ENCODE measurements around the gene ENGASE. TPM values are rescaled to one million over a fixed set of nuclear protein-coding genes. Genes with fewer than 3 reads are reported as not detected.

The ENGASE gene
- total and polyA plus RNA-seq, 2 of the 4 experiments (the other 2 are of a cell fraction), result 3.9 to 12.1 TPM

DNA sequence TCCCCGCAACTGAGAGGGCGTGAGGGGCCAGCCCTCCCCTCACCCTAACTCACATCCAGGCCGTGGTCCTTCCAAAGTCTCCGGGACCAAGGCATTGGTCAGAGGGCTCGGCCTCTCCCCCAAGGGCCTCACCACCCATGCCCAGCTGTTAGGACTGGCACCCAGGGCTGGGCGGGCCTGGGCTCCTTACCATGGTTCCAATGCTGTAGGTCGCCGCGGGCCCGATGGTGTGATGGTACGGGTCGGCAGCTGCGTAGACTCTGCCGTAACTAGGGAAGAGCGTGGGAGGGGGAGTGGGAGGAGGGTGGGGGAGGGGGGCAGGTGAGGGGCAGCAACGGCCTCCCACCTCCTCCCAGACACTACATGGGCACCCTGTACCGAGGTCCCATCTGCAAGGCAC is 19.6 kb downstream of the ENGASE start:
- H3K23ac ChIP-seq (ENCODE audit: low read depth, low read length), result no peak overlapping the region
- H3K4me2 ChIP-seq (ENCODE audit: low read depth, low read length), result no peak overlapping the region
- ChIA-PET CTCF (no interaction called here), POLR2A (ENCODE audit: unreplicated experiment) (no interaction called here)
- dilution Hi-C loops (cut with HindIII; ENCODE audit: low sequenced_read_pairs, unreplicated experiment), result no loop called here
- H2AK5ac ChIP-seq (ENCODE audit: low read depth, low read length), result no peak overlapping the region
- H3K4me1 ChIP-seq (ENCODE audit: control insufficient read depth, insufficient read depth, low read length), result no peaks in the 10 kb centered on the region
- H2BK5ac ChIP-seq (ENCODE audit: low read depth, low read length, poor library complexity, severe bottlenecking), result no peak overlapping the region
- no peak overlapping the region for H2BK15ac ChIP-seq (ENCODE audit: low read depth, low read length)
- no peak overlapping the region for H3K14ac ChIP-seq (replicated peaks; ENCODE audit: low read depth, low read length)
- BruUV-seq (replicated peaks), result no TSS peak
- H3K56ac ChIP-seq (ENCODE audit: extremely low read depth, insufficient read depth, low read length), result no peak overlapping the region
- H4K20me1 ChIP-seq (ENCODE audit: insufficient read depth, low read length), result no peaks in the 10 kb centered on the region
- TF ChIP-seq NFE2L2 (IDR thresholded peaks at IDR 0.05; ENCODE audit: low read depth, low read length), result no peak
- no peak for TF ChIP-seq BHLHE40 (IDR thresholded peaks at IDR 0.05; ENCODE audit: low read depth, low read length)
- no peak for TF ChIP-seq SMC3 (IDR thresholded peaks at IDR 0.05; ENCODE audit: low read depth, low read length)
- TF ChIP-seq, protein P1, sequence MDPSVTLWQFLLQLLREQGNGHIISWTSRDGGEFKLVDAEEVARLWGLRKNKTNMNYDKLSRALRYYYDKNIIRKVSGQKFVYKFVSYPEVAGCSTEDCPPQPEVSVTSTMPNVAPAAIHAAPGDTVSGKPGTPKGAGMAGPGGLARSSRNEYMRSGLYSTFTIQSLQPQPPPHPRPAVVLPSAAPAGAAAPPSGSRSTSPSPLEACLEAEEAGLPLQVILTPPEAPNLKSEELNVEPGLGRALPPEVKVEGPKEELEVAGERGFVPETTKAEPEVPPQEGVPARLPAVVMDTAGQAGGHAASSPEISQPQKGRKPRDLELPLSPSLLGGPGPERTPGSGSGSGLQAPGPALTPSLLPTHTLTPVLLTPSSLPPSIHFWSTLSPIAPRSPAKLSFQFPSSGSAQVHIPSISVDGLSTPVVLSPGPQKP (IDR thresholded peaks at IDR 0.05; ENCODE audit: borderline replicate concordance, low read depth, low read length), result no peak
- intact Hi-C loops (cut with micrococcal nuclease), result no loop called here
- no peak overlapping the region for H3K4me3 ChIP-seq (ENCODE audit: insufficient read depth, low read depth, low read length)
- no peak overlapping the region for H2AK9ac ChIP-seq (replicated peaks; ENCODE audit: low read depth, low read length, poor library complexity)
- no peak overlapping the region for H2BK20ac ChIP-seq (ENCODE audit: low read depth, low read length)
- no peaks in the 10 kb centered on the region for H3K79me1 ChIP-seq (ENCODE audit: low read depth in 1 of 2, low read length in 2 of 2)
- H4K5ac ChIP-seq (ENCODE audit: low read depth, low read length), result no peak overlapping the region
- no peak overlapping the region for H4K8ac ChIP-seq (ENCODE audit: low read depth in 2 of 2, low read length in 2 of 2)
- no CpG with 5 or more reads among the region's 17 CpGs for WGBS, 2 experiments (ENCODE audit: extremely low coverage in 2 of 2, insufficient read length in 1 of 2)
- no peak overlapping the region for H3K4ac ChIP-seq (ENCODE audit: low read depth, low read length)
- H3K27ac ChIP-seq (ENCODE audit: insufficient read depth, low read length), result no peak overlapping the region
- ATAC-seq (ENCODE audit: low read depth), result no peak
- no peak overlapping the region for H3K18ac ChIP-seq (ENCODE audit: low read depth, low read length)
- H2AFZ ChIP-seq (replicated peaks; ENCODE audit: low read length, poor library complexity), result no peak overlapping the region
- no peak overlapping the region for H3K9ac ChIP-seq (ENCODE audit: low read depth, low read length)
- in situ Hi-C loops (cut with MboI; ENCODE audit: low sequenced_read_pairs), result loop anchor here (25.0 kb wide), 1 partner anchor 618 kb away; no protein-coding TSS in a partner anchor
- no peaks in the 10 kb centered on the region for H3K36me3 ChIP-seq (ENCODE audit: control insufficient read depth, insufficient read depth, low read length)
- H2BK120ac ChIP-seq (ENCODE audit: low read depth, low read length), result no peak overlapping the region
- no peak overlapping the region for H4K91ac ChIP-seq (ENCODE audit: insufficient read depth, low read depth, low read length)
- H3K9me1 ChIP-seq (ENCODE audit: insufficient read depth, low read length), result no peaks in the 10 kb centered on the region
- no peak for DNase-seq
- peaks cover 47% of the 10 kb centered on the region for H3K27me3 ChIP-seq (ENCODE audit: control insufficient read depth, insufficient read depth, low read length)
- H3K9me3 ChIP-seq (ENCODE audit: control insufficient read depth, insufficient read depth, low read length), result no peaks in the 10 kb centered on the region
